ENCODE measurements around the gene MBNL1. TPM values are rescaled to one million over a fixed set of nuclear protein-coding genes. Genes with fewer than 3 reads are reported as not detected.

Gene MBNL1
- polyA plus RNA-seq, 1 donor (not counting 4 experiments of a cell fraction or from before 2014, with no cell fraction given): 58.3 TPM

GRCh38 chr3:152488449-152488848 is 219.7 kb downstream of the MBNL1 start:
- dilution Hi-C loops (cut with MboI; ENCODE audit: extremely low pct_ligation_motif_present, low sequenced_read_pairs): no loop called here
- no peak overlapping the region for H3K4me2 ChIP-seq (ENCODE audit: control insufficient read depth, extremely low read depth, insufficient read depth, low read depth, low read length)
- no peak overlapping the region for H2AFZ ChIP-seq (ENCODE audit: control insufficient read depth, low read length)
- FAIRE-seq: no peak
- H3K27me3 ChIP-seq (ENCODE audit: control insufficient read depth, extremely low read depth, insufficient read depth, low read length): no peaks in the 10 kb centered on the region
- H3K9me3 ChIP-seq (ENCODE audit: control insufficient read depth, low read depth, low read length): no peaks in the 10 kb centered on the region
- no peak overlapping the region for H3K9ac ChIP-seq (ENCODE audit: control insufficient read depth, extremely low read depth, insufficient read depth, low read length)
- H3K9me1 ChIP-seq (ENCODE audit: control insufficient read depth, extremely low read depth, insufficient read depth, low read length): no peaks in the 10 kb centered on the region
- no peaks in the 10 kb centered on the region for H4K20me1 ChIP-seq (ENCODE audit: control insufficient read depth, extremely low read depth, insufficient read depth, low read length)
- no peaks in the 10 kb centered on the region for H3K36me3 ChIP-seq (ENCODE audit: control insufficient read depth in 2 of 2, extremely low read depth in 1 of 2, insufficient read depth in 2 of 2, low read length in 2 of 2)
- H3K27ac ChIP-seq (ENCODE audit: control insufficient read depth, insufficient read depth, low read length): no peak overlapping the region
- H3K4me3 ChIP-seq (ENCODE audit: control insufficient read depth in 2 of 3, extremely low read depth in 1 of 3, insufficient read depth in 2 of 3, low read depth in 1 of 3, low read length in 3 of 3): no peak overlapping the region
- TF ChIP-seq EZH2 (IDR thresholded peaks at IDR 0.05; ENCODE audit: low read length): no peak
- TF ChIP-seq CTCF (optimal IDR thresholded peaks at IDR 0.05 in 1 of 3, IDR thresholded peaks at IDR 0.05 in 1 of 3, conservative IDR thresholded peaks at IDR 0.05 in 1 of 3; ENCODE audit: extremely low read depth in 1 of 3, insufficient read depth in 2 of 3, low read length in 3 of 3): no peak
- H3K4me1 ChIP-seq (ENCODE audit: control insufficient read depth, extremely low read depth, insufficient read depth, low read length): no peaks in the 10 kb centered on the region
- DNase-seq (ENCODE audit: low read depth, low spot score): no peak
- no peaks in the 10 kb centered on the region for H3K79me2 ChIP-seq (ENCODE audit: control insufficient read depth, insufficient read depth, low read length)

- FAIRE-seq: no peak
- Histone ChIP-seq H3K9me1 (ENCODE audit: control insufficient read depth, extremely low read depth, insufficient read depth, low read length) (no peaks in the 10 kb centered on the region), H3K4me3 (ENCODE audit: control insufficient read depth in 2 of 3, extremely low read depth in 1 of 3, insufficient read depth in 2 of 3, low read depth in 1 of 3, low read length in 3 of 3) (no peak overlapping the region), H3K4me1 (ENCODE audit: control insufficient read depth, extremely low read depth, insufficient read depth, low read length) (no peaks in the 10 kb centered on the region), H3K79me2 (ENCODE audit: control insufficient read depth, insufficient read depth, low read length) (no peaks in the 10 kb centered on the region), H3K27me3 (ENCODE audit: control insufficient read depth, extremely low read depth, insufficient read depth, low read length) (no peaks in the 10 kb centered on the region), H4K20me1 (ENCODE audit: control insufficient read depth, extremely low read depth, insufficient read depth, low read length) (no peaks in the 10 kb centered on the region), H2AFZ (ENCODE audit: control insufficient read depth, low read length) (no peak overlapping the region), H3K9ac (ENCODE audit: control insufficient read depth, extremely low read depth, insufficient read depth, low read length) (no peak overlapping the region), H3K4me2 (ENCODE audit: control insufficient read depth, extremely low read depth, insufficient read depth, low read depth, low read length) (no peak overlapping the region), H3K9me3 (ENCODE audit: control insufficient read depth, low read depth, low read length) (no peaks in the 10 kb centered on the region), H3K36me3 (ENCODE audit: control insufficient read depth in 2 of 2, extremely low read depth in 1 of 2, insufficient read depth in 2 of 2, low read length in 2 of 2) (no peaks in the 10 kb centered on the region), H3K27ac (ENCODE audit: control insufficient read depth, insufficient read depth, low read length) (no peak overlapping the region)
- no peak for DNase-seq (ENCODE audit: low read depth, low spot score)
- dilution Hi-C loops (cut with MboI; ENCODE audit: extremely low pct_ligation_motif_present, low sequenced_read_pairs): no loop called here
- TF ChIP-seq EZH2 (IDR thresholded peaks at IDR 0.05; ENCODE audit: low read length) (no peak), CTCF (optimal IDR thresholded peaks at IDR 0.05 in 1 of 3, IDR thresholded peaks at IDR 0.05 in 1 of 3, conservative IDR thresholded peaks at IDR 0.05 in 1 of 3; ENCODE audit: extremely low read depth in 1 of 3, insufficient read depth in 2 of 3, low read length in 3 of 3) (no peak)
Observed at GRCh38 chr3:152491922-152492321, 223.2 kb downstream of the MBNL1 start.
